Liver (tissue), 9 donors: ENCODE data around the gene NFIB. TPM values are rescaled to one million over a fixed set of nuclear protein-coding genes. Genes with fewer than 3 reads are reported as not detected.

Experiments used
- DNase-seq: peaks from one replicate; pipeline ENCODE4 v3.0.0-alpha.2; 2017; ENCODE audit warnings: low spot score
- H3K27ac ChIP-seq, 2 donors: one replicate each; pipeline ENCODE4 v1.7.0; 2013; ENCODE audit warnings: inconsistent platforms in 2 of 2, low read length in 2 of 2, control low read depth in 1 of 2, low read depth in 1 of 2, mild to moderate bottlenecking in 1 of 2
- H3K27me3 ChIP-seq, 4 donors: one replicate each; pipeline versions ENCODE4 v1.6.1 to v1.7.0; 2013; ENCODE audit warnings: low read length in 3 of 4, inconsistent platforms in 1 of 4, mild to moderate bottlenecking in 1 of 4, moderate library complexity in 1 of 4; ENCODE audit not compliant: control insufficient read depth in 4 of 4, insufficient read depth in 4 of 4
- H3K36me3 ChIP-seq, 4 donors: one replicate each; pipeline versions ENCODE4 v1.6.1 to v1.7.0; 2013; ENCODE audit warnings: low read length in 3 of 4, mild to moderate bottlenecking in 3 of 4, low read depth in 1 of 4, moderate library complexity in 1 of 4; ENCODE audit not compliant: control insufficient read depth in 4 of 4, insufficient read depth in 3 of 4
- H3K4me1 ChIP-seq, 4 donors: one replicate each; pipeline versions ENCODE4 v1.6.1 to v1.7.0; 2013; ENCODE audit warnings: low read length in 3 of 4, mild to moderate bottlenecking in 3 of 4, moderate library complexity in 1 of 4; ENCODE audit not compliant: control insufficient read depth in 4 of 4, insufficient read depth in 4 of 4
- H3K4me3 ChIP-seq, 3 donors: one replicate each; pipeline versions ENCODE4 v1.6.1 to v1.7.0; 2013; ENCODE audit warnings: low read length in 3 of 3, control low read depth in 1 of 3, low read depth in 1 of 3, mild to moderate bottlenecking in 1 of 3
- H3K9ac ChIP-seq, 2 donors: one replicate each; pipeline ENCODE4 v1.7.0; 2013; ENCODE audit warnings: low read length in 2 of 2, mild to moderate bottlenecking in 2 of 2, moderate library complexity in 2 of 2, control low read depth in 1 of 2, low read depth in 1 of 2
- H3K9me3 ChIP-seq, 4 donors: one replicate each; pipeline versions ENCODE4 v1.6.1 to v1.7.0; 2013; ENCODE audit warnings: low read length in 3 of 4; ENCODE audit not compliant: control insufficient read depth in 4 of 4
- FOXA1 ChIP-seq: IDR thresholded peaks from 2 replicates; pipeline ENCODE4 v1.6.1; 2016; ENCODE audit warnings: antibody characterized with exemption
- FOXA2 ChIP-seq: IDR thresholded peaks from 2 replicates; pipeline ENCODE4 v1.6.1; 2016; ENCODE audit warnings: antibody characterized with exemption
- GABPA ChIP-seq, 2 donors: IDR thresholded peaks in 1 of 2; conservative IDR thresholded peaks in 1 of 2; 2 replicates each; pipeline ENCODE4 v1.6.1; 2016; ENCODE audit warnings: antibody characterized with exemption in 2 of 2, mild to moderate bottlenecking in 1 of 2, moderate library complexity in 1 of 2
- HNF4A ChIP-seq, 2 donors: conservative IDR thresholded peaks; 2 replicates each; pipeline ENCODE4 v1.6.1; 2016; ENCODE audit warnings: antibody characterized with exemption in 2 of 2, mild to moderate bottlenecking in 2 of 2
- JUND ChIP-seq, 2 donors: IDR thresholded peaks; 2 replicates each; pipeline ENCODE4 v1.6.1; 2016; ENCODE audit warnings: antibody characterized with exemption in 2 of 2
- NR2F2 ChIP-seq: IDR thresholded peaks from 2 replicates; pipeline ENCODE4 v1.6.1; 2016; ENCODE audit warnings: antibody characterized with exemption
- RAD21 ChIP-seq, 2 donors: IDR thresholded peaks; 2 replicates each; pipeline ENCODE4 v1.6.1; 2016; ENCODE audit warnings: antibody characterized with exemption in 2 of 2, mild to moderate bottlenecking in 2 of 2
- SP1 ChIP-seq: IDR thresholded peaks from 2 replicates; pipeline ENCODE4 v1.6.1; 2018; ENCODE audit warnings: antibody characterized with exemption, mild to moderate bottlenecking
- TAF1 ChIP-seq: conservative IDR thresholded peaks from 2 replicates; pipeline ENCODE4 v1.6.1; 2016; ENCODE audit warnings: antibody characterized with exemption, mild to moderate bottlenecking
- YY1 ChIP-seq: IDR thresholded peaks from 2 replicates; pipeline ENCODE4 v1.6.1; 2016; ENCODE audit warnings: antibody characterized with exemption, mild to moderate bottlenecking
- WGBS: extraction: QIAGEN DNeasy Blood & Tissue Kit; methylation state at CpG from one replicate; pipeline ENCODE4 v1.1.7; 2013; 5-methylcytosine and 5-hydroxymethylcytosine counted together
- polyA plus RNA-seq, 2 donors: library from polyadenylated mRNA; stranded (reverse) in 1 of 2; unstranded in 1 of 2; fragments of 200-250 nt in 1 of 2; fragments of >200 nt in 1 of 2; fragmentation: Nextera tagmentation in 1 of 2; extraction: Ambion mirVana in 1 of 2; gene quantifications; one replicate each; pipeline versions ENCODE4 v1.2.1 to v1.2.3, GENCODE V29; 2013 to 2015
- total RNA-seq, 2 donors: library from RNA; depleted of rRNA; stranded (reverse); fragments of >200 nt; gene quantifications; one replicate each; pipeline ENCODE4 v1.2.3, GENCODE V29; 2014
- TF ChIP-seq, protein P1 (sequence below): fragments of 150-350 bp; IDR thresholded peaks from 2 replicates; pipeline ENCODE4 v1.5.1; 2017; ENCODE audit warnings: improper control_type of control experiment, low read depth, low read length; ENCODE audit not compliant: missing input control
- TF ChIP-seq, protein P2 (sequence below): IDR thresholded peaks from 2 replicates; pipeline ENCODE4 v1.6.1; 2016; ENCODE audit warnings: antibody characterized with exemption
- TF ChIP-seq, protein P3 (sequence below): IDR thresholded peaks from 2 replicates; pipeline ENCODE4 v1.6.1; 2016; ENCODE audit warnings: antibody characterized with exemption
- TF ChIP-seq, protein P4 (sequence below): IDR thresholded peaks from 2 replicates; pipeline ENCODE4 v1.6.1; 2016; ENCODE audit warnings: antibody characterized with exemption
- TF ChIP-seq, protein P5 (sequence below): IDR thresholded peaks from 2 replicates; pipeline ENCODE4 v1.6.1; 2016; ENCODE audit warnings: antibody characterized with exemption, mild to moderate bottlenecking
- donor health status: healthy.
- donor health status: healthy.
- donor health status: healthy.
- donor health status: healthy.
- donor health status: healthy.

NFIB gene
- total and polyA plus RNA-seq, 4 donors: 3.2 to 23.2 (median 8.0) TPM

DNA sequence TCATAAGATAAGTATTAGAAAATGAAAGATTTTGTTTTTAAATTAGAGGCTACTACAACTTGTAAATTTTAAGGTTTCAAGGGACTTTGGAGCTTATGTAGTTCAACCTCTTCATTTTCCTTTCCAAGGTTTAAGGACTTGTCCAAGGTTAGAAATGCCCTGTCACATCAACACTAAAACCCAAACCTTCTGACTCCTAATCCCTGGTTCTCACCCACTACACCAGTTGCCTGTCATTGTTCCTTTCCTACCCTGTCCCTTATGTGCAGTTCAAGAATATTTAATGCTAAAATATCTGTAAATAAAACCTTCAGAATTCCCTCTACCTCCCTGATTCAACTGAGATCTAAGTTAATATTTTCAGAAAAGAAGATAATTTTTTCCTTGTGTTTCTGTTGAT lies 206.4 kb downstream of the NFIB start (continued):
- no peak for TF ChIP-seq GABPA (IDR thresholded peaks at IDR 0.05 in 1 of 2, conservative IDR thresholded peaks at IDR 0.05 in 1 of 2)
- no peak for TF ChIP-seq SP1

DNA sequence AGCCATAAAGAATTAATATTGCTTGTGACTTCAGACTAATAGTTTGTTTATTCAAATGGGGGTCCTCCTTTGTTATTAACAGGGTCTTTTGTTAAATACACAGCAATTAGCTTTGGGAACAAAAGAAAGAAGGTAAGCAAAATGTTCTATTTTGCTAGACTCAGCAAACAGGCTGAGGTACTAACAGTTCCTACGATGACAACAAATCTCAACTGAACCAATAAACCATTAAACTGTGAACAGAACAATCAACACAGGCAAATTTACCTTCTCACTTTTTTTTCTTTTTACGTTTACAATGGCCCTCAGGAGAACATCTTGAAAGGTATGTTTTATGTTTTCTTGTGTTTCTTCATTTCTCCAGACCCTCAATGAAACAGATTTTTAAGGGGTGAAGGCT lies 207.2 kb downstream of the NFIB start:
- Histone ChIP-seq H3K27me3 (no peaks in the 10 kb centered on the region), H3K4me1 (no peaks in the 10 kb centered on the region), H3K9me3 (no peaks in the 10 kb centered on the region), H3K4me3 (no peak overlapping the region), H3K9ac (no peak overlapping the region), H3K27ac (no peak overlapping the region), H3K36me3 (peaks cover 0 to 8% (median under 1%) of the 10 kb centered on the region in 4 donors)
- no peak for DNase-seq
- TF ChIP-seq SP1 (no peak), YY1 (no peak), NR2F2 (no peak), GABPA (IDR thresholded peaks at IDR 0.05 in 1 of 2, conservative IDR thresholded peaks at IDR 0.05 in 1 of 2) (no peak), TAF1 (no peak)
- TF ChIP-seq, protein P1, sequence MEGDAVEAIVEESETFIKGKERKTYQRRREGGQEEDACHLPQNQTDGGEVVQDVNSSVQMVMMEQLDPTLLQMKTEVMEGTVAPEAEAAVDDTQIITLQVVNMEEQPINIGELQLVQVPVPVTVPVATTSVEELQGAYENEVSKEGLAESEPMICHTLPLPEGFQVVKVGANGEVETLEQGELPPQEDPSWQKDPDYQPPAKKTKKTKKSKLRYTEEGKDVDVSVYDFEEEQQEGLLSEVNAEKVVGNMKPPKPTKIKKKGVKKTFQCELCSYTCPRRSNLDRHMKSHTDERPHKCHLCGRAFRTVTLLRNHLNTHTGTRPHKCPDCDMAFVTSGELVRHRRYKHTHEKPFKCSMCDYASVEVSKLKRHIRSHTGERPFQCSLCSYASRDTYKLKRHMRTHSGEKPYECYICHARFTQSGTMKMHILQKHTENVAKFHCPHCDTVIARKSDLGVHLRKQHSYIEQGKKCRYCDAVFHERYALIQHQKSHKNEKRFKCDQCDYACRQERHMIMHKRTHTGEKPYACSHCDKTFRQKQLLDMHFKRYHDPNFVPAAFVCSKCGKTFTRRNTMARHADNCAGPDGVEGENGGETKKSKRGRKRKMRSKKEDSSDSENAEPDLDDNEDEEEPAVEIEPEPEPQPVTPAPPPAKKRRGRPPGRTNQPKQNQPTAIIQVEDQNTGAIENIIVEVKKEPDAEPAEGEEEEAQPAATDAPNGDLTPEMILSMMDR: no peak
- 80% methylated on average over 2 of the region's 2 CpGs for WGBS

DNA sequence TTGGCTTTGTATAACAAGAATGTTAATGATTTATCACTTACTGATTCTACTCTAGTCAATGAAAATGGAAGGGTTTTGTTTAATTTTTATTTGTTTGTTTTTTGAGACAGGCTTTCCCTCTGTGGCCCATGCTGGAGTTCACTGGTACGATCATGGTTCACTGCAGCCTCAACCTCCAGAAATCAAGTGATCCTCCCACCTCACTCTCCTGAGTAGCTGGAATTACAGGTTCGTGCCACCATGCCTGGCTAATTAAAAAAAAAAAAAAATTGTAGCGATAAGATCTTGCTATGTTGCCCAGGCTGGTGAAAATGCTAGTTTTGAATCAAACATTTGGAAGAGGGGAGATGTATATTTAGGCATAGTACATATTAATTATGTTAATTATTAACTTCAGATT lies 209.4 kb downstream of the NFIB start:
- DNase-seq: no peak
- no peak overlapping the region for H3K9ac ChIP-seq
- WGBS: 76% methylated on average over 3 of the region's 3 CpGs
- H3K9me3 ChIP-seq: no peaks in the 10 kb centered on the region
- H3K27ac ChIP-seq: no peak overlapping the region
- H3K36me3 ChIP-seq: peaks cover 0 to 8% (median 0%) of the 10 kb centered on the region in 4 donors
- no peak for TF ChIP-seq FOXA1
- no peak for TF ChIP-seq HNF4A (conservative IDR thresholded peaks at IDR 0.05)
- TF ChIP-seq YY1: no peak
- no peak for TF ChIP-seq GABPA (IDR thresholded peaks at IDR 0.05 in 1 of 2, conservative IDR thresholded peaks at IDR 0.05 in 1 of 2)
- TF ChIP-seq, protein P2, sequence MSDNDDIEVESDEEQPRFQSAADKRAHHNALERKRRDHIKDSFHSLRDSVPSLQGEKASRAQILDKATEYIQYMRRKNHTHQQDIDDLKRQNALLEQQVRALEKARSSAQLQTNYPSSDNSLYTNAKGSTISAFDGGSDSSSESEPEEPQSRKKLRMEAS: no peak
- no peak for TF ChIP-seq JUND (IDR thresholded peaks at IDR 0.05)
- TF ChIP-seq RAD21 (IDR thresholded peaks at IDR 0.05): no peak
- TF ChIP-seq, protein P3, sequence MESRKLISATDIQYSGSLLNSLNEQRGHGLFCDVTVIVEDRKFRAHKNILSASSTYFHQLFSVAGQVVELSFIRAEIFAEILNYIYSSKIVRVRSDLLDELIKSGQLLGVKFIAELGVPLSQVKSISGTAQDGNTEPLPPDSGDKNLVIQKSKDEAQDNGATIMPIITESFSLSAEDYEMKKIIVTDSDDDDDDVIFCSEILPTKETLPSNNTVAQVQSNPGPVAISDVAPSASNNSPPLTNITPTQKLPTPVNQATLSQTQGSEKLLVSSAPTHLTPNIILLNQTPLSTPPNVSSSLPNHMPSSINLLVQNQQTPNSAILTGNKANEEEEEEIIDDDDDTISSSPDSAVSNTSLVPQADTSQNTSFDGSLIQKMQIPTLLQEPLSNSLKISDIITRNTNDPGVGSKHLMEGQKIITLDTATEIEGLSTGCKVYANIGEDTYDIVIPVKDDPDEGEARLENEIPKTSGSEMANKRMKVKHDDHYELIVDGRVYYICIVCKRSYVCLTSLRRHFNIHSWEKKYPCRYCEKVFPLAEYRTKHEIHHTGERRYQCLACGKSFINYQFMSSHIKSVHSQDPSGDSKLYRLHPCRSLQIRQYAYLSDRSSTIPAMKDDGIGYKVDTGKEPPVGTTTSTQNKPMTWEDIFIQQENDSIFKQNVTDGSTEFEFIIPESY: no peak
- TF ChIP-seq, protein P4, sequence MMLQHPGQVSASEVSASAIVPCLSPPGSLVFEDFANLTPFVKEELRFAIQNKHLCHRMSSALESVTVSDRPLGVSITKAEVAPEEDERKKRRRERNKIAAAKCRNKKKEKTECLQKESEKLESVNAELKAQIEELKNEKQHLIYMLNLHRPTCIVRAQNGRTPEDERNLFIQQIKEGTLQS: no peak
- TF ChIP-seq FOXA2: no peak
- TF ChIP-seq, protein P5, sequence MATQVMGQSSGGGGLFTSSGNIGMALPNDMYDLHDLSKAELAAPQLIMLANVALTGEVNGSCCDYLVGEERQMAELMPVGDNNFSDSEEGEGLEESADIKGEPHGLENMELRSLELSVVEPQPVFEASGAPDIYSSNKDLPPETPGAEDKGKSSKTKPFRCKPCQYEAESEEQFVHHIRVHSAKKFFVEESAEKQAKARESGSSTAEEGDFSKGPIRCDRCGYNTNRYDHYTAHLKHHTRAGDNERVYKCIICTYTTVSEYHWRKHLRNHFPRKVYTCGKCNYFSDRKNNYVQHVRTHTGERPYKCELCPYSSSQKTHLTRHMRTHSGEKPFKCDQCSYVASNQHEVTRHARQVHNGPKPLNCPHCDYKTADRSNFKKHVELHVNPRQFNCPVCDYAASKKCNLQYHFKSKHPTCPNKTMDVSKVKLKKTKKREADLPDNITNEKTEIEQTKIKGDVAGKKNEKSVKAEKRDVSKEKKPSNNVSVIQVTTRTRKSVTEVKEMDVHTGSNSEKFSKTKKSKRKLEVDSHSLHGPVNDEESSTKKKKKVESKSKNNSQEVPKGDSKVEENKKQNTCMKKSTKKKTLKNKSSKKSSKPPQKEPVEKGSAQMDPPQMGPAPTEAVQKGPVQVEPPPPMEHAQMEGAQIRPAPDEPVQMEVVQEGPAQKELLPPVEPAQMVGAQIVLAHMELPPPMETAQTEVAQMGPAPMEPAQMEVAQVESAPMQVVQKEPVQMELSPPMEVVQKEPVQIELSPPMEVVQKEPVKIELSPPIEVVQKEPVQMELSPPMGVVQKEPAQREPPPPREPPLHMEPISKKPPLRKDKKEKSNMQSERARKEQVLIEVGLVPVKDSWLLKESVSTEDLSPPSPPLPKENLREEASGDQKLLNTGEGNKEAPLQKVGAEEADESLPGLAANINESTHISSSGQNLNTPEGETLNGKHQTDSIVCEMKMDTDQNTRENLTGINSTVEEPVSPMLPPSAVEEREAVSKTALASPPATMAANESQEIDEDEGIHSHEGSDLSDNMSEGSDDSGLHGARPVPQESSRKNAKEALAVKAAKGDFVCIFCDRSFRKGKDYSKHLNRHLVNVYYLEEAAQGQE: no peak
- no peak overlapping the region for H3K4me3 ChIP-seq
- no peaks in the 10 kb centered on the region for H3K4me1 ChIP-seq
- no peaks in the 10 kb centered on the region for H3K27me3 ChIP-seq
